Measurements from ENCODE around the gene CNKSR1. TPM values are rescaled to one million over a fixed set of nuclear protein-coding genes. Genes with fewer than 3 reads are reported as not detected.

Gene CNKSR1
- total and polyA plus RNA-seq, 2 of the 13 experiments (the other 11 are each of a cell fraction or from before 2014, with no cell fraction given) = 3.4 to 8.9 TPM

DNA sequence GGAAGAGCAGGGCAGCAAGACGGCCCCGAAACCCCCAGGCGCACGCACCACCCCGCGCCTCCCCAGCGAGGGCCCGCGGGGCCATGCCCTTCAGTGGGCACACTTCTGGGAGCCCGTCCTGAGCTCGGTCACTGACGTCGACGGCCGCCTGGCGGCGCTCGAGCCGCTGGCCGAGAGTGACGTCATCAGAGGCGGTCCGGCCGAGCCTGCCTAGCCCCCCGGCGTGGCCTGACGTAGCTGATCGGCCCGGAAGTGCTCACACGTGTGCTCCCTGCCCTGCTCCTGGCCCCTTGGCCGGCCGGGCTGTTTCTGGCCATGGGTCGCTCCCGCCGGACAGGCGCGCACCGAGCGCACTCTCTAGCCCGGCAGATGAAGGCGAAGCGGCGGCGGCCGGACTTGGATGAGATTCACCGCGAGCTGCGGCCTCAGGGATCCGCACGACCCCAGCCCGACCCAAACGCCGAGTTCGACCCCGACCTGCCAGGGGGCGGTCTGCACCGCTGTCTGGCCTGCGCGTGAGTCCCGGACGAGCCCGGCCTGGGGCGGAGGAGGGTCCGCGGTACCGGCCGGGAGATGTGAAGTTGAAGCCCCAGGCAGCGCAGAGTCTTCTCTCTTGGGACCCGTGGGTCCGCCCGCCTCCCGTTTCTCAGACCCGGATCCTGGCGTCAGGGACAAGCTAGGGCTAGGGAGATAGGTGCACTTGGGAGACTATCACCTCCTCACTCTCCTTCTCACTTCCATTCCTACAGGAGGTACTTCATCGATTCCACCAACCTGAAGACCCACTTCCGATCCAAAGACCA, 7.4 kb upstream of the CNKSR1 start, which contains the start of gene ZNF593 (continued):
- TF ChIP-seq ZNF567 (CRISPR knock-in tag; IDR thresholded peaks at IDR 0.05; ENCODE audit: borderline replicate concordance) (no peak), SAP130 (CRISPR knock-in tag; IDR thresholded peaks at IDR 0.05; ENCODE audit: low read depth) (peak; percentile 99), ZSCAN20 (CRISPR knock-in tag; IDR thresholded peaks at IDR 0.05; ENCODE audit: borderline replicate concordance) (0 out of 2 replicates have a peak, but pooled peaks have one; percentile 37), MXD4 (CRISPR knock-in tag; IDR thresholded peaks at IDR 0.05) (peak; percentile 97), NCOR1 (IDR thresholded peaks at IDR 0.05; ENCODE audit: borderline replicate concordance, low read length) (no peak), HMG20A (CRISPR knock-in tag; IDR thresholded peaks at IDR 0.05; ENCODE audit: borderline replicate concordance) (no peak), ZC3H13 (CRISPR knock-in tag; IDR thresholded peaks at IDR 0.05) (peak; percentile 93), KMT2A (CRISPR knock-in tag; IDR thresholded peaks at IDR 0.05) (peak; percentile 74; the same call in 1 of the 2 replicates), NFE2L1 (CRISPR knock-in tag; IDR thresholded peaks at IDR 0.05; ENCODE audit: borderline replicate concordance) (no peak), ZNF235 (CRISPR knock-in tag; IDR thresholded peaks at IDR 0.05; ENCODE audit: borderline replicate concordance) (peak; percentile 90; the same call in 1 of the 2 replicates), HDAC1 (CRISPR knock-in tag; IDR thresholded peaks at IDR 0.05) (peak; percentile 97), DR1 (CRISPR knock-in tag; IDR thresholded peaks at IDR 0.05) (peak; percentile 71), ZNF839 (CRISPR knock-in tag; IDR thresholded peaks at IDR 0.05; ENCODE audit: borderline replicate concordance) (no peak), KLF11 (CRISPR knock-in tag; IDR thresholded peaks at IDR 0.05) (peak; percentile 72; the same call in 1 of the 2 replicates), ZNF317 (CRISPR knock-in tag; IDR thresholded peaks at IDR 0.05) (peak; percentile 88), TEAD2 (CRISPR knock-in tag; IDR thresholded peaks at IDR 0.05) (0 out of 2 replicates have a peak, but pooled peaks have one; percentile 39)
- TF ChIP-seq, protein P1, sequence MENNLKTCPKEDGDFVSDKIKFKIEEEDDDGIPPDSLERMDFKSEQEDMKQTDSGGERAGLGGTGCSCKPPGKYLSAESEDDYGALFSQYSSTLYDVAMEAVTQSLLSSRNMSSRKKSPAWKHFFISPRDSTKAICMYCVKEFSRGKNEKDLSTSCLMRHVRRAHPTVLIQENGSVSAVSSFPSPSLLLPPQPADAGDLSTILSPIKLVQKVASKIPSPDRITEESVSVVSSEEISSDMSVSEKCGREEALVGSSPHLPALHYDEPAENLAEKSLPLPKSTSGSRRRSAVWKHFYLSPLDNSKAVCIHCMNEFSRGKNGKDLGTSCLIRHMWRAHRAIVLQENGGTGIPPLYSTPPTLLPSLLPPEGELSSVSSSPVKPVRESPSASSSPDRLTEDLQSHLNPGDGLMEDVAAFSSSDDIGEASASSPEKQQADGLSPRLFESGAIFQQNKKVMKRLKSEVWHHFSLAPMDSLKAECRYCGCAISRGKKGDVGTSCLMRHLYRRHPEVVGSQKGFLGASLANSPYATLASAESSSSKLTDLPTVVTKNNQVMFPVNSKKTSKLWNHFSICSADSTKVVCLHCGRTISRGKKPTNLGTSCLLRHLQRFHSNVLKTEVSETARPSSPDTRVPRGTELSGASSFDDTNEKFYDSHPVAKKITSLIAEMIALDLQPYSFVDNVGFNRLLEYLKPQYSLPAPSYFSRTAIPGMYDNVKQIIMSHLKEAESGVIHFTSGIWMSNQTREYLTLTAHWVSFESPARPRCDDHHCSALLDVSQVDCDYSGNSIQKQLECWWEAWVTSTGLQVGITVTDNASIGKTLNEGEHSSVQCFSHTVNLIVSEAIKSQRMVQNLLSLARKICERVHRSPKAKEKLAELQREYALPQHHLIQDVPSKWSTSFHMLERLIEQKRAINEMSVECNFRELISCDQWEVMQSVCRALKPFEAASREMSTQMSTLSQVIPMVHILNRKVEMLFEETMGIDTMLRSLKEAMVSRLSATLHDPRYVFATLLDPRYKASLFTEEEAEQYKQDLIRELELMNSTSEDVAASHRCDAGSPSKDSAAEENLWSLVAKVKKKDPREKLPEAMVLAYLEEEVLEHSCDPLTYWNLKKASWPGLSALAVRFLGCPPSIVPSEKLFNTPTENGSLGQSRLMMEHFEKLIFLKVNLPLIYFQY (CRISPR knock-in tag; IDR thresholded peaks at IDR 0.05; ENCODE audit: borderline replicate concordance) = peak; percentile 79; the same call in 1 of the 2 replicates
- TF ChIP-seq, protein P2, sequence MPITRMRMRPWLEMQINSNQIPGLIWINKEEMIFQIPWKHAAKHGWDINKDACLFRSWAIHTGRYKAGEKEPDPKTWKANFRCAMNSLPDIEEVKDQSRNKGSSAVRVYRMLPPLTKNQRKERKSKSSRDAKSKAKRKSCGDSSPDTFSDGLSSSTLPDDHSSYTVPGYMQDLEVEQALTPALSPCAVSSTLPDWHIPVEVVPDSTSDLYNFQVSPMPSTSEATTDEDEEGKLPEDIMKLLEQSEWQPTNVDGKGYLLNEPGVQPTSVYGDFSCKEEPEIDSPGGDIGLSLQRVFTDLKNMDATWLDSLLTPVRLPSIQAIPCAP (CRISPR knock-in tag; IDR thresholded peaks at IDR 0.05; ENCODE audit: low read depth) = no peak
- TF ChIP-seq, protein P3, sequence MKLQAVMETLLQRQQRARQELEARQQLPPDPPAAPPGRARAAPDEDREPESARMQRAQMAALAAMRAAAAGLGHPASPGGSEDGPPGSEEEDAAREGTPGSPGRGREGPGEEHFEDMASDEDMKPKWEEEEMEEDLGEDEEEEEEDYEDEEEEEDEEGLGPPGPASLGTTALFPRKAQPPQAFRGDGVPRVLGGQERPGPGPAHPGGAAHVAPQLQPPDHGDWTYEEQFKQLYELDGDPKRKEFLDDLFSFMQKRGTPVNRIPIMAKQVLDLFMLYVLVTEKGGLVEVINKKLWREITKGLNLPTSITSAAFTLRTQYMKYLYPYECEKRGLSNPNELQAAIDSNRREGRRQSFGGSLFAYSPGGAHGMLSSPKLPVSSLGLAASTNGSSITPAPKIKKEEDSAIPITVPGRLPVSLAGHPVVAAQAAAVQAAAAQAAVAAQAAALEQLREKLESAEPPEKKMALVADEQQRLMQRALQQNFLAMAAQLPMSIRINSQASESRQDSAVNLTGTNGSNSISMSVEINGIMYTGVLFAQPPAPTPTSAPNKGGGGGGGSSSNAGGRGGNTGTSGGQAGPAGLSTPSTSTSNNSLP (IDR thresholded peaks at IDR 0.05; ENCODE audit: low read depth, low read length) = 0 out of 2 replicates have a peak, but pooled peaks have one; percentile 15
- TF ChIP-seq, protein P4, sequence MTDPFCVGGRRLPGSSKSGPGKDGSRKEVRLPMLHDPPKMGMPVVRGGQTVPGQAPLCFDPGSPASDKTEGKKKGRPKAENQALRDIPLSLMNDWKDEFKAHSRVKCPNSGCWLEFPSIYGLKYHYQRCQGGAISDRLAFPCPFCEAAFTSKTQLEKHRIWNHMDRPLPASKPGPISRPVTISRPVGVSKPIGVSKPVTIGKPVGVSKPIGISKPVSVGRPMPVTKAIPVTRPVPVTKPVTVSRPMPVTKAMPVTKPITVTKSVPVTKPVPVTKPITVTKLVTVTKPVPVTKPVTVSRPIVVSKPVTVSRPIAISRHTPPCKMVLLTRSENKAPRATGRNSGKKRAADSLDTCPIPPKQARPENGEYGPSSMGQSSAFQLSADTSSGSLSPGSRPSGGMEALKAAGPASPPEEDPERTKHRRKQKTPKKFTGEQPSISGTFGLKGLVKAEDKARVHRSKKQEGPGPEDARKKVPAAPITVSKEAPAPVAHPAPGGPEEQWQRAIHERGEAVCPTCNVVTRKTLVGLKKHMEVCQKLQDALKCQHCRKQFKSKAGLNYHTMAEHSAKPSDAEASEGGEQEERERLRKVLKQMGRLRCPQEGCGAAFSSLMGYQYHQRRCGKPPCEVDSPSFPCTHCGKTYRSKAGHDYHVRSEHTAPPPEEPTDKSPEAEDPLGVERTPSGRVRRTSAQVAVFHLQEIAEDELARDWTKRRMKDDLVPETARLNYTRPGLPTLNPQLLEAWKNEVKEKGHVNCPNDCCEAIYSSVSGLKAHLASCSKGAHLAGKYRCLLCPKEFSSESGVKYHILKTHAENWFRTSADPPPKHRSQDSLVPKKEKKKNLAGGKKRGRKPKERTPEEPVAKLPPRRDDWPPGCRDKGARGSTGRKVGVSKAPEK (CRISPR knock-in tag; IDR thresholded peaks at IDR 0.05; ENCODE audit: borderline replicate concordance) = 0 out of 2 replicates have a peak, but pooled peaks have one; percentile 75

Measured in HepG2 (cell line).